HEK293 (cell line): ENCODE results near the gene ESRRA.

Experiments used
- CTCF ChIA-PET: fragments of 350-600 bp; formaldehyde crosslinking; extraction: SDS; loops from one replicate; lab custom pipeline; 2021; ENCODE audit warnings: antibody characterized with exemption; lab: Yijun Ruan, JAX
- POLR2A ChIA-PET: fragments of 300-600 bp; formaldehyde crosslinking; extraction: SDS; loops from one replicate; lab custom pipeline; 2020; ENCODE audit warnings: antibody characterized with exemption, inconsistent platforms; lab: Yijun Ruan, JAX
- H3K27ac ChIP-seq: fragments of 200-500 bp; sonication (Bioruptor generic); 2 replicates; pipeline ENCODE4 v1.5.1; 2014; ENCODE audit warnings: low read depth, low read length, control low read depth, inconsistent platforms; ENCODE audit errors: extremely low read depth
- H3K36me3 ChIP-seq, 2 experiments: fragments of 200-500 bp in 1 of 2; sonication (Bioruptor generic) in 1 of 2; 1 replicate in 1 of 2; 2 replicates in 1 of 2; pipeline ENCODE4 v1.5.1; 2014 to 2017; ENCODE audit warnings: inconsistent platforms in 2 of 2, low read length in 2 of 2; ENCODE audit not compliant: control insufficient read depth in 2 of 2, insufficient read depth in 1 of 2
- H3K4me1 ChIP-seq: fragments of 200-500 bp; sonication (Bioruptor generic); 2 replicates; pipeline ENCODE4 v1.5.1; 2014; ENCODE audit warnings: mild to moderate bottlenecking, low read length, inconsistent platforms; ENCODE audit not compliant: control insufficient read depth, insufficient read depth
- H3K4me3 ChIP-seq: 2 replicates; pipeline ENCODE4 v1.5.1; 2011; ENCODE audit warnings: low read depth, mild to moderate bottlenecking, control low read depth, low read length, moderate library complexity
- H3K9me3 ChIP-seq: fragments of 200-500 bp; sonication (Bioruptor generic); 2 replicates; pipeline ENCODE4 v1.5.1; 2014; ENCODE audit warnings: low read depth, low read length, inconsistent platforms; ENCODE audit not compliant: control insufficient read depth, insufficient read depth
- ATF2 ChIP-seq: fragments of 450-650 bp; formaldehyde crosslinking; IDR thresholded peaks from 2 replicates; pipeline ENCODE4 v1.5.1; 2016; ENCODE audit warnings: missing biosample characterization, missing genetic modification characterization, low read depth
- CTCF ChIP-seq: fragments of 450-650 bp; formaldehyde crosslinking; IDR thresholded peaks from 2 replicates; pipeline ENCODE4 v1.5.1; 2016; ENCODE audit warnings: missing biosample characterization, missing genetic modification characterization
- GLIS1 ChIP-seq: fragments of 450-650 bp; formaldehyde crosslinking; IDR thresholded peaks from 2 replicates; pipeline ENCODE4 v1.5.1; 2016; ENCODE audit warnings: missing biosample characterization, missing genetic modification characterization
- GLIS2 ChIP-seq: fragments of 450-650 bp; formaldehyde crosslinking; IDR thresholded peaks from 2 replicates; pipeline ENCODE4 v1.5.1; 2016; ENCODE audit warnings: missing biosample characterization, missing genetic modification characterization
- RBAK ChIP-seq: fragments of 450-650 bp; formaldehyde crosslinking; IDR thresholded peaks from 2 replicates; pipeline ENCODE4 v1.5.1; 2016; ENCODE audit warnings: missing biosample characterization, missing genetic modification characterization
- SP7 ChIP-seq: fragments of 450-650 bp; formaldehyde crosslinking; IDR thresholded peaks from 2 replicates; pipeline ENCODE4 v1.5.1; 2016; ENCODE audit warnings: missing biosample characterization, missing genetic modification characterization
- ZBTB21 ChIP-seq: fragments of 450-650 bp; formaldehyde crosslinking; IDR thresholded peaks from 2 replicates; pipeline ENCODE4 v1.5.1; 2017; ENCODE audit warnings: missing biosample characterization, missing genetic modification characterization
- ZBTB8A ChIP-seq: fragments of 450-650 bp; formaldehyde crosslinking; IDR thresholded peaks from 2 replicates; pipeline ENCODE4 v1.5.1; 2016; ENCODE audit warnings: missing biosample characterization, missing genetic modification characterization
- ZNF155 ChIP-seq: fragments of 450-650 bp; formaldehyde crosslinking; IDR thresholded peaks from 2 replicates; pipeline ENCODE4 v1.5.1; 2016; ENCODE audit warnings: missing biosample characterization, missing genetic modification characterization
- ZNF157 ChIP-seq: fragments of 450-650 bp; formaldehyde crosslinking; IDR thresholded peaks from 2 replicates; pipeline ENCODE4 v1.5.1; 2016; ENCODE audit warnings: missing biosample characterization, missing genetic modification characterization
- ZNF211 ChIP-seq: fragments of 450-650 bp; formaldehyde crosslinking; IDR thresholded peaks from 2 replicates; pipeline ENCODE4 v1.5.1; 2016; ENCODE audit warnings: low read depth, missing biosample characterization, missing genetic modification characterization
- ZNF214 ChIP-seq: fragments of 450-650 bp; formaldehyde crosslinking; IDR thresholded peaks from 2 replicates; pipeline ENCODE4 v1.5.1; 2017; ENCODE audit warnings: missing biosample characterization, mild to moderate bottlenecking, missing genetic modification characterization, borderline replicate concordance
- ZNF266 ChIP-seq: fragments of 450-650 bp; formaldehyde crosslinking; IDR thresholded peaks from 2 replicates; pipeline ENCODE4 v1.5.1; 2016; ENCODE audit warnings: missing biosample characterization, missing genetic modification characterization, low read depth
- ZNF302 ChIP-seq: fragments of 450-650 bp; formaldehyde crosslinking; IDR thresholded peaks from 2 replicates; pipeline ENCODE4 v1.5.1; 2016; ENCODE audit warnings: missing biosample characterization, missing genetic modification characterization, low read depth
- ZNF341 ChIP-seq: fragments of 450-650 bp; formaldehyde crosslinking; IDR thresholded peaks from 2 replicates; pipeline ENCODE4; 2016; ENCODE audit warnings: low read depth, missing biosample characterization, missing genetic modification characterization
- ZNF48 ChIP-seq: fragments of 450-650 bp; formaldehyde crosslinking; IDR thresholded peaks from 2 replicates; pipeline ENCODE4 v1.5.1; 2016; ENCODE audit warnings: missing biosample characterization, missing genetic modification characterization
- ZNF629 ChIP-seq: fragments of 450-650 bp; formaldehyde crosslinking; IDR thresholded peaks from 2 replicates; pipeline ENCODE4 v1.5.1; 2017; ENCODE audit warnings: missing biosample characterization, missing genetic modification characterization
- ZNF654 ChIP-seq: fragments of 450-650 bp; formaldehyde crosslinking; IDR thresholded peaks from 2 replicates; pipeline ENCODE4 v1.5.1; 2016; ENCODE audit warnings: low read depth, missing biosample characterization, missing genetic modification characterization
- ZNF670 ChIP-seq: fragments of 450-650 bp; formaldehyde crosslinking; IDR thresholded peaks from 2 replicates; pipeline ENCODE4 v1.5.1; 2016; ENCODE audit warnings: missing biosample characterization, missing genetic modification characterization, low read depth
- ZNF768 ChIP-seq: fragments of 450-650 bp; formaldehyde crosslinking; IDR thresholded peaks from 2 replicates; pipeline ENCODE4 v1.5.1; 2018; ENCODE audit warnings: missing biosample characterization, mild to moderate bottlenecking, missing genetic modification characterization
- ZNF777 ChIP-seq: fragments of 450-650 bp; formaldehyde crosslinking; IDR thresholded peaks from 2 replicates; pipeline ENCODE4 v1.5.1; 2017; ENCODE audit warnings: missing biosample characterization, missing genetic modification characterization, borderline replicate concordance
- TF ChIP-seq, protein P1 (sequence below): fragments of 450-650 bp; formaldehyde crosslinking; IDR thresholded peaks from 2 replicates; pipeline ENCODE4 v1.5.1; 2016; ENCODE audit warnings: missing biosample characterization, missing genetic modification characterization
- TF ChIP-seq, protein P2 (sequence below): fragments of 450-650 bp; formaldehyde crosslinking; IDR thresholded peaks from 2 replicates; pipeline ENCODE4 v1.5.1; 2016; ENCODE audit warnings: missing biosample characterization, missing genetic modification characterization
- TF ChIP-seq, protein P3 (sequence below): fragments of 450-650 bp; formaldehyde crosslinking; IDR thresholded peaks from 2 replicates; pipeline ENCODE4 v1.5.1; 2017; ENCODE audit warnings: missing biosample characterization, missing genetic modification characterization
- TF ChIP-seq, protein P4 (sequence below): fragments of 450-650 bp; formaldehyde crosslinking; optimal IDR thresholded peaks from 2 replicates; pipeline ENCODE3; 2016; ENCODE audit warnings: missing biosample characterization, mild to moderate bottlenecking, missing genetic modification characterization

Gene ESRRA

GRCh38 chr11:64356498-64357411, 51.4 kb downstream of the ESRRA start:
- POLR2A ChIA-PET: interaction anchor here (0.6 to 1.6 kb wide), 12 partner anchors 11 to 311 kb away, joined by 3 to 8 read pairs (median 4); partner anchors contain the start of genes ESRRA, FKBP2, NUDT22 and PRDX5

More at GRCh38 chr11:64356498-64357411, 51.4 kb downstream of the ESRRA start:
- no peaks in the 10 kb centered on the region; the same call in 1 of the 2 replicates for H3K4me1 ChIP-seq
- no peak overlapping the region for H3K27ac ChIP-seq
- peaks cover 0 to 15% of the 10 kb centered on the region in 2 experiments; a peak in 1 of 3 replicates for H3K36me3 ChIP-seq
- no peak overlapping the region for H3K4me3 ChIP-seq
- H3K9me3 ChIP-seq: no peaks in the 10 kb centered on the region
- CTCF ChIA-PET: interaction anchor here (0.5 to 7.8 kb wide), 36 partner anchors 9 to 373 kb away, joined by 3 to 86 read pairs (median 4); partner anchors contain the start of genes CATSPERZ, CCDC88B, ESRRA and PRDX5
- TF ChIP-seq ZNF629 (tag by site-specific recombination) (peak; percentile 76), ZNF341 (peak; percentile 65), ZNF155 (tag by site-specific recombination) (no peak), ZNF214 (tag by site-specific recombination) (no peak), SP7 (no peak), ZBTB8A (tag by site-specific recombination) (0 out of 2 replicates have a peak, but pooled peaks have one; percentile 15), ZNF768 (no peak), CTCF (tag by site-specific recombination) (0 out of 2 replicates have a peak, but pooled peaks have one; percentile 11), ZNF48 (tag by site-specific recombination) (no peak), ZNF211 (no peak), ZNF302 (no peak), ATF2 (no peak), ZNF654 (tag by site-specific recombination) (peak; percentile 48), GLIS2 (0 out of 2 replicates have a peak, but pooled peaks have one; percentile 15), GLIS1 (tag by site-specific recombination) (0 out of 2 replicates have a peak, but pooled peaks have one; percentile 9), RBAK (no peak), ZNF777 (no peak), ZNF157 (tag by site-specific recombination) (no peak), ZNF266 (tag by site-specific recombination) (no peak), ZBTB21 (tag by site-specific recombination) (0 out of 2 replicates have a peak, but pooled peaks have one; percentile 30), ZNF670 (tag by site-specific recombination) (no peak)
- TF ChIP-seq, protein P1, sequence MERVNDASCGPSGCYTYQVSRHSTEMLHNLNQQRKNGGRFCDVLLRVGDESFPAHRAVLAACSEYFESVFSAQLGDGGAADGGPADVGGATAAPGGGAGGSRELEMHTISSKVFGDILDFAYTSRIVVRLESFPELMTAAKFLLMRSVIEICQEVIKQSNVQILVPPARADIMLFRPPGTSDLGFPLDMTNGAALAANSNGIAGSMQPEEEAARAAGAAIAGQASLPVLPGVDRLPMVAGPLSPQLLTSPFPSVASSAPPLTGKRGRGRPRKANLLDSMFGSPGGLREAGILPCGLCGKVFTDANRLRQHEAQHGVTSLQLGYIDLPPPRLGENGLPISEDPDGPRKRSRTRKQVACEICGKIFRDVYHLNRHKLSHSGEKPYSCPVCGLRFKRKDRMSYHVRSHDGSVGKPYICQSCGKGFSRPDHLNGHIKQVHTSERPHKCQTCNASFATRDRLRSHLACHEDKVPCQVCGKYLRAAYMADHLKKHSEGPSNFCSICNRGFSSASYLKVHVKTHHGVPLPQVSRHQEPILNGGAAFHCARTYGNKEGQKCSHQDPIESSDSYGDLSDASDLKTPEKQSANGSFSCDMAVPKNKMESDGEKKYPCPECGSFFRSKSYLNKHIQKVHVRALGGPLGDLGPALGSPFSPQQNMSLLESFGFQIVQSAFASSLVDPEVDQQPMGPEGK (tag by site-specific recombination): 0 out of 2 replicates have a peak, but pooled peaks have one; percentile 53
- TF ChIP-seq, protein P2, sequence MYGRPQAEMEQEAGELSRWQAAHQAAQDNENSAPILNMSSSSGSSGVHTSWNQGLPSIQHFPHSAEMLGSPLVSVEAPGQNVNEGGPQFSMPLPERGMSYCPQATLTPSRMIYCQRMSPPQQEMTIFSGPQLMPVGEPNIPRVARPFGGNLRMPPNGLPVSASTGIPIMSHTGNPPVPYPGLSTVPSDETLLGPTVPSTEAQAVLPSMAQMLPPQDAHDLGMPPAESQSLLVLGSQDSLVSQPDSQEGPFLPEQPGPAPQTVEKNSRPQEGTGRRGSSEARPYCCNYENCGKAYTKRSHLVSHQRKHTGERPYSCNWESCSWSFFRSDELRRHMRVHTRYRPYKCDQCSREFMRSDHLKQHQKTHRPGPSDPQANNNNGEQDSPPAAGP (tag by site-specific recombination): no peak
- TF ChIP-seq, protein P3, sequence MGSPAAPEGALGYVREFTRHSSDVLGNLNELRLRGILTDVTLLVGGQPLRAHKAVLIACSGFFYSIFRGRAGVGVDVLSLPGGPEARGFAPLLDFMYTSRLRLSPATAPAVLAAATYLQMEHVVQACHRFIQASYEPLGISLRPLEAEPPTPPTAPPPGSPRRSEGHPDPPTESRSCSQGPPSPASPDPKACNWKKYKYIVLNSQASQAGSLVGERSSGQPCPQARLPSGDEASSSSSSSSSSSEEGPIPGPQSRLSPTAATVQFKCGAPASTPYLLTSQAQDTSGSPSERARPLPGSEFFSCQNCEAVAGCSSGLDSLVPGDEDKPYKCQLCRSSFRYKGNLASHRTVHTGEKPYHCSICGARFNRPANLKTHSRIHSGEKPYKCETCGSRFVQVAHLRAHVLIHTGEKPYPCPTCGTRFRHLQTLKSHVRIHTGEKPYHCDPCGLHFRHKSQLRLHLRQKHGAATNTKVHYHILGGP (tag by site-specific recombination): no peak
- TF ChIP-seq, protein P4, sequence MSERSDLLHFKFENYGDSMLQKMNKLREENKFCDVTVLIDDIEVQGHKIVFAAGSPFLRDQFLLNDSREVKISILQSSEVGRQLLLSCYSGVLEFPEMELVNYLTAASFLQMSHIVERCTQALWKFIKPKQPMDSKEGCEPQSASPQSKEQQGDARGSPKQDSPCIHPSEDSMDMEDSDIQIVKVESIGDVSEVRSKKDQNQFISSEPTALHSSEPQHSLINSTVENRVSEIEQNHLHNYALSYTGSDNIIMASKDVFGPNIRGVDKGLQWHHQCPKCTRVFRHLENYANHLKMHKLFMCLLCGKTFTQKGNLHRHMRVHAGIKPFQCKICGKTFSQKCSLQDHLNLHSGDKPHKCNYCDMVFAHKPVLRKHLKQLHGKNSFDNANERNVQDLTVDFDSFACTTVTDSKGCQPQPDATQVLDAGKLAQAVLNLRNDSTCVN (tag by site-specific recombination): peak; percentile 8
